Measurements from ENCODE around the gene RNF167.

RNF167 gene

GRCh38 chr17:4897785-4898184 lies 42.3 kb upstream of the RNF167 start:
- no peak for DNase-seq (ENCODE audit: low read depth)
- H3K4me3 ChIP-seq (ENCODE audit: low read depth, low read length) = no peak overlapping the region
- TF ChIP-seq MYC (IDR thresholded peaks at IDR 0.05; ENCODE audit: low read depth, low read length) = no peak
- no peak for TF ChIP-seq CTCF (IDR thresholded peaks at IDR 0.05; ENCODE audit: low read depth, low read length)
- TF ChIP-seq POLR2A (IDR thresholded peaks at IDR 0.05; ENCODE audit: extremely low read depth, insufficient read length) = no peak
- TF ChIP-seq MAX (IDR thresholded peaks at IDR 0.05; ENCODE audit: low read depth, low read length) = no peak

GRCh38 chr17:4898351-4898750 lies 41.7 kb upstream of the RNF167 start:
- no peak overlapping the region for H3K4me3 ChIP-seq (ENCODE audit: low read depth, low read length)
- no peak for DNase-seq (ENCODE audit: low read depth)
- TF ChIP-seq POLR2A (IDR thresholded peaks at IDR 0.05; ENCODE audit: extremely low read depth, insufficient read length) = no peak
- TF ChIP-seq MYC (IDR thresholded peaks at IDR 0.05; ENCODE audit: low read depth, low read length) = no peak
- TF ChIP-seq CTCF (IDR thresholded peaks at IDR 0.05; ENCODE audit: low read depth, low read length) = no peak
- no peak for TF ChIP-seq MAX (IDR thresholded peaks at IDR 0.05; ENCODE audit: low read depth, low read length)

- TF ChIP-seq POLR2A (IDR thresholded peaks at IDR 0.05; ENCODE audit: extremely low read depth, insufficient read length) (no peak), CTCF (IDR thresholded peaks at IDR 0.05; ENCODE audit: low read depth, low read length) (no peak)
- no peak for DNase-seq (ENCODE audit: low read depth)
- H3K4me3 ChIP-seq (ENCODE audit: low read depth, low read length) = no peak overlapping the region
Observed at GRCh38 chr17:4898927-4899326, 41.1 kb upstream of the RNF167 start.

GRCh38 chr17:4899341-4900230 lies 40.5 kb upstream of the RNF167 start, which contains the start of gene C17orf107:
Gene C17orf107 (plus strand): TSS chr17:4899536. CDS start chr17:4899763, 227 bp downstream.
- DNase-seq (ENCODE audit: low read depth) = peak; percentile 21
- TF ChIP-seq MYC (IDR thresholded peaks at IDR 0.05; ENCODE audit: low read depth, low read length) (no peak), CTCF (IDR thresholded peaks at IDR 0.05; ENCODE audit: low read depth, low read length) (no peak), POLR2A (IDR thresholded peaks at IDR 0.05; ENCODE audit: extremely low read depth, insufficient read length) (no peak), MAX (IDR thresholded peaks at IDR 0.05; ENCODE audit: low read depth, low read length) (no peak)
- no peak within 1 kb of the TSS for H3K4me3 ChIP-seq (ENCODE audit: low read depth, low read length)

GRCh38 chr17:4900231-4901107 lies 39.6 kb upstream of the RNF167 start:
- H3K4me3 ChIP-seq (ENCODE audit: low read depth, low read length) = no peak overlapping the region
- TF ChIP-seq MAX (IDR thresholded peaks at IDR 0.05; ENCODE audit: low read depth, low read length) (no peak), CTCF (IDR thresholded peaks at IDR 0.05; ENCODE audit: low read depth, low read length) (no peak)
- no peak for DNase-seq (ENCODE audit: low read depth)
